Tibial nerve (tissue), 4 donors: ENCODE measurements around the gene ERICH6. TPM values are rescaled to one million over a fixed set of nuclear protein-coding genes. Genes with fewer than 3 reads are reported as not detected.
A peak's percentile ranks its signal among the peaks of the same experiment; 100 is the strongest.

Experiments used
- DNase-seq, 2 donors: peaks; one replicate each; pipeline ENCODE4 v3.0.0-alpha.2; 2019; ENCODE audit warnings: low spot score in 2 of 2
- H3K27ac ChIP-seq, 4 donors: fragments of 200-600 bp; sonication (generic) in 3 of 4; one replicate each; pipeline ENCODE4 v1.5.1; 2017 to 2019; ENCODE audit warnings: mild to moderate bottlenecking in 1 of 4
- H3K27me3 ChIP-seq, 2 donors: fragments of 200-600 bp; sonication (generic) in 1 of 2; one replicate each; pipeline versions ENCODE4 v1.5.1 to v1.6.0; 2017 to 2019
- H3K36me3 ChIP-seq, 3 donors: fragments of 200-600 bp; sonication (generic); one replicate each; pipeline ENCODE4 v1.5.1; 2018 to 2019
- H3K4me1 ChIP-seq, 4 donors: fragments of 200-600 bp; sonication (generic) in 3 of 4; one replicate each; pipeline ENCODE4 v1.5.1; 2017 to 2019
- H3K4me3 ChIP-seq, 4 donors: fragments of 200-600 bp; sonication (generic) in 3 of 4; one replicate each; pipeline ENCODE4 v1.5.1; 2017 to 2019; ENCODE audit warnings: mild to moderate bottlenecking in 1 of 4, moderate library complexity in 1 of 4
- H3K9me3 ChIP-seq, 4 donors: fragments of 200-600 bp; sonication (generic) in 3 of 4; one replicate each; pipeline ENCODE4 v1.5.1; 2017 to 2019
- EP300 ChIP-seq, 2 donors: sonication (generic); formaldehyde crosslinking; IDR thresholded peaks; one replicate each; pipeline ENCODE4 v1.6.1; 2017; ENCODE audit warnings: antibody characterized with exemption in 2 of 2, mild to moderate bottlenecking in 1 of 2
- POLR2A ChIP-seq, 2 donors: fragments of 450-650 bp; IDR thresholded peaks; one replicate each; pipeline ENCODE4 v1.6.1; 2017; ENCODE audit warnings: antibody characterized with exemption in 2 of 2, mild to moderate bottlenecking in 2 of 2, moderate library complexity in 2 of 2
- WGBS, 2 donors: methylation state at CpG; one replicate each; pipeline ENCODE4 v1.1.5; 2018; 5-methylcytosine and 5-hydroxymethylcytosine counted together
- total RNA-seq, 4 donors: library from RNA; depleted of rRNA; stranded (reverse); fragments of >200 nt; gene quantifications; one replicate each; pipeline ENCODE4 v1.1.0, GENCODE V29; 2016
- TF ChIP-seq, protein P1 (sequence below), 5 experiments: fragments of 200-600 bp in 3 of 5; fragments of 450-650 bp in 2 of 5; sonication (generic) in 3 of 5; IDR thresholded peaks; one replicate each; pipeline ENCODE4 v1.5.1; 2016 to 2019; ENCODE audit warnings: antibody characterized with exemption in 5 of 5, mild to moderate bottlenecking in 3 of 5, moderate library complexity in 2 of 5

ERICH6 gene
- total RNA-seq, 4 donors from 2014 or later = 0.84 TPM; not detected in 3

DNA sequence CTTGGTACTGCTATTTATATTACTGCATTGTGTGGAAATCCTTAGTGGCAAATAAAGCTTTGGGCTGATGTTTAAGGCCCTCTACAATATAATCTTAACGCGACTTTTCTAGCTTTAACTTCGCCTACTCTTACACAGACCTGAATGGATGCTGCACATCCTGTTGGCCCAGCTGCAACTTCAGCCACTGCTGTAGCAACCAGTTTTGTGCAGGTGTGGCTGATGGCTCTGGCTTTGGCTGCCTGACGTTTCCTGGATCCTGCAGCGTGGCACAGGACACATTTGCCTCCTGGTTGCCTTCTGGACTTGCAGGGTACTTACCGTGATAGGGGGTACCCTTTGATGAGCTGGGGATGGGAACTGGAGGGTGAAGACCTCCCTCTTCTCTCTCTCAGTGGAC, 20.2 kb upstream of the ERICH6 start:
- 67 to 71% methylated on average over 6 of the region's 6 CpGs for WGBS, 2 donors
- DNase-seq = no peak
- H3K4me1 ChIP-seq = peaks cover 0 to 17% (median 0%) of the 10 kb centered on the region in 4 donors
- no peak overlapping the region for H3K4me3 ChIP-seq
- no peaks in the 10 kb centered on the region for H3K9me3 ChIP-seq
- H3K27ac ChIP-seq = no peak overlapping the region
- no peaks in the 10 kb centered on the region for H3K27me3 ChIP-seq
- H3K36me3 ChIP-seq = no peaks in the 10 kb centered on the region
- no peak for TF ChIP-seq POLR2A (IDR thresholded peaks at IDR 0.05)
- TF ChIP-seq, protein P1, sequence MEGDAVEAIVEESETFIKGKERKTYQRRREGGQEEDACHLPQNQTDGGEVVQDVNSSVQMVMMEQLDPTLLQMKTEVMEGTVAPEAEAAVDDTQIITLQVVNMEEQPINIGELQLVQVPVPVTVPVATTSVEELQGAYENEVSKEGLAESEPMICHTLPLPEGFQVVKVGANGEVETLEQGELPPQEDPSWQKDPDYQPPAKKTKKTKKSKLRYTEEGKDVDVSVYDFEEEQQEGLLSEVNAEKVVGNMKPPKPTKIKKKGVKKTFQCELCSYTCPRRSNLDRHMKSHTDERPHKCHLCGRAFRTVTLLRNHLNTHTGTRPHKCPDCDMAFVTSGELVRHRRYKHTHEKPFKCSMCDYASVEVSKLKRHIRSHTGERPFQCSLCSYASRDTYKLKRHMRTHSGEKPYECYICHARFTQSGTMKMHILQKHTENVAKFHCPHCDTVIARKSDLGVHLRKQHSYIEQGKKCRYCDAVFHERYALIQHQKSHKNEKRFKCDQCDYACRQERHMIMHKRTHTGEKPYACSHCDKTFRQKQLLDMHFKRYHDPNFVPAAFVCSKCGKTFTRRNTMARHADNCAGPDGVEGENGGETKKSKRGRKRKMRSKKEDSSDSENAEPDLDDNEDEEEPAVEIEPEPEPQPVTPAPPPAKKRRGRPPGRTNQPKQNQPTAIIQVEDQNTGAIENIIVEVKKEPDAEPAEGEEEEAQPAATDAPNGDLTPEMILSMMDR (IDR thresholded peaks at IDR 0.05) = no peak
- no peak for TF ChIP-seq EP300 (IDR thresholded peaks at IDR 0.05)

- Histone ChIP-seq H3K4me3 (no peak overlapping the region), H3K27me3 (no peaks in the 10 kb centered on the region), H3K27ac (no peak overlapping the region), H3K4me1 (peaks cover 0 to 14% (median 0%) of the 10 kb centered on the region in 4 donors), H3K36me3 (no peaks in the 10 kb centered on the region), H3K9me3 (no peaks in the 10 kb centered on the region)
- 95 to 99% methylated on average over 3 of the region's 3 CpGs for WGBS, 2 donors
- DNase-seq = no peak
- TF ChIP-seq EP300 (IDR thresholded peaks at IDR 0.05) (no peak), POLR2A (IDR thresholded peaks at IDR 0.05) (no peak)
- TF ChIP-seq, protein P1 (IDR thresholded peaks at IDR 0.05) = no peak
Measured at GRCh38 chr3:150722267-150722666, 18.5 kb upstream of the ERICH6 start.

GRCh38 chr3:150721285-150722130, 17.8 kb upstream of the ERICH6 start:
- 19 to 20% methylated on average over 13 of the region's 13 CpGs for WGBS, 2 donors
- H3K27me3 ChIP-seq = no peaks in the 10 kb centered on the region
- peaks cover 0 to 10% (median 0%) of the 10 kb centered on the region in 4 donors for H3K4me1 ChIP-seq
- no peak for DNase-seq
- H3K36me3 ChIP-seq = no peaks in the 10 kb centered on the region
- no peaks in the 10 kb centered on the region for H3K9me3 ChIP-seq
- H3K27ac ChIP-seq = no peak overlapping the region
- peak overlapping the region in 1 of 4 donors; percentile 17 for H3K4me3 ChIP-seq
- TF ChIP-seq, protein P1 (IDR thresholded peaks at IDR 0.05) = peak; percentile 67 to 92 (median 82)
- TF ChIP-seq EP300 (IDR thresholded peaks at IDR 0.05) = no peak

GRCh38 chr3:150720444-150720843, 16.7 kb upstream of the ERICH6 start:
- DNase-seq = no peak
- TF ChIP-seq EP300 (IDR thresholded peaks at IDR 0.05) (no peak), POLR2A (IDR thresholded peaks at IDR 0.05) (no peak)
- TF ChIP-seq, protein P1 (IDR thresholded peaks at IDR 0.05) = no peak
- Histone ChIP-seq H3K4me1 (peaks cover 0 to 10% (median 0%) of the 10 kb centered on the region in 4 donors), H3K36me3 (no peaks in the 10 kb centered on the region), H3K4me3 (no peak overlapping the region), H3K27ac (no peak overlapping the region), H3K27me3 (no peaks in the 10 kb centered on the region), H3K9me3 (no peaks in the 10 kb centered on the region)
- WGBS, 2 donors = 73 to 85% methylated on average over 3 of the region's 3 CpGs

- 94 to 98% methylated on average over 2 of the region's 2 CpGs for WGBS, 2 donors
Measured at GRCh38 chr3:150710097-150710496, 6.4 kb upstream of the ERICH6 start.

More at GRCh38 chr3:150710097-150710496, 6.4 kb upstream of the ERICH6 start:
- no peak overlapping the region for H3K27ac ChIP-seq
- no peaks in the 10 kb centered on the region for H3K9me3 ChIP-seq
- H3K27me3 ChIP-seq = no peaks in the 10 kb centered on the region
- H3K4me1 ChIP-seq = peaks cover 0 to under 1% (median 0%) of the 10 kb centered on the region in 4 donors
- no peak for DNase-seq
- TF ChIP-seq EP300 (IDR thresholded peaks at IDR 0.05) (no peak), POLR2A (IDR thresholded peaks at IDR 0.05) (no peak)
- TF ChIP-seq, protein P1 (IDR thresholded peaks at IDR 0.05) = no peak
- H3K36me3 ChIP-seq = peaks cover 0 to 10% (median 0%) of the 10 kb centered on the region in 3 donors
- no peak overlapping the region for H3K4me3 ChIP-seq
